ENCODE results near the gene ZFP91.
A peak's percentile ranks its signal among the peaks of the same experiment; 100 is the strongest.

ZFP91 gene

GRCh38 chr11:58609723-58610122 lies 30.9 kb downstream of the ZFP91 start:
- H3K4me3 ChIP-seq (replicated peaks; ENCODE audit: insufficient read depth, low read length): no peak overlapping the region
- peak; percentile 35; the same call in 1 of the 2 replicates for TF ChIP-seq SPI1 (IDR thresholded peaks at IDR 0.05; ENCODE audit: borderline replicate concordance, low read depth)
- TF ChIP-seq GABPA (IDR thresholded peaks at IDR 0.05; ENCODE audit: low read depth): no peak
- H3K27ac ChIP-seq (replicated peaks): no peak overlapping the region
- DNase-seq (ENCODE audit: low read depth in 1 of 2, low spot score in 1 of 2): peak in 1 of 2 experiments; percentile 59
- no peaks in the 10 kb centered on the region for H3K27me3 ChIP-seq (ENCODE audit: insufficient read depth, poor library complexity, severe bottlenecking)

- TF ChIP-seq SPI1 (IDR thresholded peaks at IDR 0.05; ENCODE audit: borderline replicate concordance, low read depth) (no peak), POLR2AphosphoS5 (IDR thresholded peaks at IDR 0.05; ENCODE audit: low read depth) (no peak), CTCF (IDR thresholded peaks at IDR 0.05; ENCODE audit: insufficient read depth, low read length) (no peak), REST (IDR thresholded peaks at IDR 0.05; ENCODE audit: insufficient replicate concordance, low read depth) (no peak), GABPA (IDR thresholded peaks at IDR 0.05; ENCODE audit: low read depth) (no peak)
- Histone ChIP-seq H3K27ac (replicated peaks) (no peak overlapping the region), H3K27me3 (ENCODE audit: insufficient read depth, poor library complexity, severe bottlenecking) (no peaks in the 10 kb centered on the region), H3K4me3 (replicated peaks; ENCODE audit: insufficient read depth, low read length) (no peak overlapping the region)
- no peak for DNase-seq (ENCODE audit: low read depth in 1 of 2, low spot score in 1 of 2)
Measured at GRCh38 chr11:58613228-58613627, 34.4 kb downstream of the ZFP91 start.

- no peak overlapping the region for H3K4me3 ChIP-seq (replicated peaks; ENCODE audit: insufficient read depth, low read length)
- DNase-seq (ENCODE audit: low read depth in 1 of 2, low spot score in 1 of 2): no peak
- H3K27me3 ChIP-seq (ENCODE audit: insufficient read depth, poor library complexity, severe bottlenecking): no peaks in the 10 kb centered on the region
- no peak overlapping the region for H3K27ac ChIP-seq (replicated peaks)
- no peak for TF ChIP-seq REST (IDR thresholded peaks at IDR 0.05; ENCODE audit: insufficient replicate concordance, low read depth)
- no peak for TF ChIP-seq CTCF (IDR thresholded peaks at IDR 0.05; ENCODE audit: insufficient read depth, low read length)
- TF ChIP-seq SPI1 (IDR thresholded peaks at IDR 0.05; ENCODE audit: borderline replicate concordance, low read depth): no peak
- no peak for TF ChIP-seq POLR2AphosphoS5 (IDR thresholded peaks at IDR 0.05; ENCODE audit: low read depth)
- TF ChIP-seq GABPA (IDR thresholded peaks at IDR 0.05; ENCODE audit: low read depth): no peak
Measured at GRCh38 chr11:58615559-58615958, 36.7 kb downstream of the ZFP91 start.

- H3K4me3 ChIP-seq (replicated peaks; ENCODE audit: insufficient read depth, low read length): no peak overlapping the region
- TF ChIP-seq SPI1 (IDR thresholded peaks at IDR 0.05; ENCODE audit: borderline replicate concordance, low read depth): no peak
- TF ChIP-seq POLR2AphosphoS5 (IDR thresholded peaks at IDR 0.05; ENCODE audit: low read depth): no peak
- TF ChIP-seq GABPA (IDR thresholded peaks at IDR 0.05; ENCODE audit: low read depth): no peak
- no peak for TF ChIP-seq REST (IDR thresholded peaks at IDR 0.05; ENCODE audit: insufficient replicate concordance, low read depth)
- TF ChIP-seq CTCF (IDR thresholded peaks at IDR 0.05; ENCODE audit: insufficient read depth, low read length): no peak
- DNase-seq (ENCODE audit: low read depth in 1 of 2, low spot score in 1 of 2): no peak
- no peaks in the 10 kb centered on the region for H3K27me3 ChIP-seq (ENCODE audit: insufficient read depth, poor library complexity, severe bottlenecking)
- no peak overlapping the region for H3K27ac ChIP-seq (replicated peaks)
Measured at GRCh38 chr11:58616594-58616993, 37.7 kb downstream of the ZFP91 start.

Measured in HL-60 (cell line).